K562 (cell line): Measurements from ENCODE around the gene ECT2. TPM values are rescaled to one million over a fixed set of nuclear protein-coding genes. Genes with fewer than 3 reads are reported as not detected.
"Not testable (repeated sequence)": the region's sequence is repeated elsewhere in the genome, so short reads cannot be mapped to it uniquely, and the experiment has no call there.

ENCODE experiments used
- ATAC-seq: fragments of 200-7000 bp; cut with Tn5 transposase; 3 replicates; pipeline ENCODE4 v1.9.1; 2020; ENCODE audit warnings: moderate library complexity
- BruUV-seq: library from RNA; stranded (reverse); fragments of 400-500 nt; replicated peaks from 2 replicates; lab custom pipeline; 2021; lab: Mats Ljungman, UMichigan
- CTCF ChIA-PET: fragments of 300-600 bp; formaldehyde crosslinking; extraction: SDS; loops from one replicate; lab custom pipeline; 2021; ENCODE audit warnings: low intra/inter-chr PET ratio; lab: Yijun Ruan, JAX
- POLR2A ChIA-PET: fragments of 300-600, 350-650 bp; sonication (Branson Sonifier 250); formaldehyde crosslinking; extraction: SDS; loops from one replicate; lab custom pipeline; 2021; ENCODE audit warnings: antibody characterized with exemption, inconsistent platforms; lab: Yijun Ruan, JAX
- DNase-seq, 4 experiments: peaks; one replicate each; pipeline versions ENCODE4 v3.0.0 to v3.0.0-alpha.2; 2011 to 2018; ENCODE audit warnings: low spot score in 3 of 4, mixed read lengths in 3 of 4; ENCODE audit errors: extremely low read depth in 1 of 4
- FAIRE-seq: peaks from 2 replicates; lab custom pipeline; 2011; peaks lifted over from hg19 to GRCh38; lab: Jason Lieb, UNC
- H2AFZ ChIP-seq: 2 replicates; pipeline ENCODE4 v1.6.0; 2011; ENCODE audit warnings: low read depth, low read length, control low read depth, inconsistent platforms
- H3K27ac ChIP-seq: fragments of 200-600 bp; 3 replicates; pipeline ENCODE4 v1.8.0; 2011; ENCODE audit warnings: low read depth, mild to moderate bottlenecking, control low read depth, inconsistent platforms, low read length, moderate library complexity, mixed read lengths; ENCODE audit errors: extremely low read depth
- H3K27me3 ChIP-seq, 2 experiments: fragments of 300-600 bp in 1 of 2; 2 replicates in 1 of 2; 3 replicates in 1 of 2; pipeline versions ENCODE4 v1.6.0 to v1.8.0; 2011; ENCODE audit warnings: inconsistent platforms in 2 of 2, low read length in 2 of 2, mild to moderate bottlenecking in 1 of 2, mixed read lengths in 1 of 2, moderate library complexity in 1 of 2; ENCODE audit not compliant: control insufficient read depth in 2 of 2, insufficient read depth in 2 of 2
- H3K36me3 ChIP-seq: fragments of 300-600 bp; 3 replicates; pipeline ENCODE4 v1.8.0; 2011; ENCODE audit warnings: mild to moderate bottlenecking, low read length, inconsistent platforms; ENCODE audit not compliant: control insufficient read depth, insufficient read depth
- H3K4me1 ChIP-seq, 2 experiments: fragments of 200-600 bp in 1 of 2; replicated peaks in 1 of 2; 2 replicates in 1 of 2; 3 replicates in 1 of 2; pipeline versions ENCODE4 v1.5.1 to v1.8.0; 2011; ENCODE audit warnings: inconsistent platforms in 2 of 2, low read length in 2 of 2, mild to moderate bottlenecking in 1 of 2, mixed read lengths in 1 of 2, moderate library complexity in 1 of 2; ENCODE audit not compliant: control insufficient read depth in 2 of 2, insufficient read depth in 2 of 2
- H3K4me2 ChIP-seq: 2 replicates; pipeline ENCODE4 v1.6.1; 2011; ENCODE audit warnings: low read length, control low read depth, inconsistent platforms, mixed read lengths; ENCODE audit not compliant: insufficient read depth
- H3K4me3 ChIP-seq: fragments of 200-600 bp; sonication (generic), shearing (Covaris generic); 2 replicates; pipeline ENCODE4 v1.5.1; 2016; ENCODE audit warnings: control low read depth, inconsistent platforms
- H3K79me2 ChIP-seq: fragments of 200-600 bp; 3 replicates; pipeline ENCODE4 v1.8.0; 2011; ENCODE audit warnings: low read length, inconsistent platforms; ENCODE audit not compliant: control insufficient read depth, insufficient read depth
- H3K9ac ChIP-seq, 2 experiments: 2 replicates each; pipeline versions ENCODE4 v1.6.0 to v1.6.1; 2011; ENCODE audit warnings: low read depth in 2 of 2, low read length in 2 of 2, control low read depth in 1 of 2, inconsistent platforms in 1 of 2, mild to moderate bottlenecking in 1 of 2, mixed read lengths in 1 of 2; ENCODE audit not compliant: insufficient read depth in 1 of 2
- H3K9me1 ChIP-seq: one replicate; pipeline ENCODE4 v1.6.0; 2011; ENCODE audit warnings: inconsistent platforms, mild to moderate bottlenecking, low read length, moderate library complexity; ENCODE audit not compliant: control insufficient read depth, insufficient read depth
- H3K9me3 ChIP-seq: replicated peaks from 2 replicates; pipeline ENCODE4 v1.5.1; 2011; ENCODE audit warnings: low read depth, low read length, inconsistent platforms; ENCODE audit not compliant: control insufficient read depth, insufficient read depth
- H4K20me1 ChIP-seq: replicated peaks from 2 replicates; pipeline ENCODE4 v1.6.1; 2011; ENCODE audit warnings: low read length, inconsistent platforms, mixed read lengths; ENCODE audit not compliant: control insufficient read depth, insufficient read depth
- CBFA2T3 ChIP-seq: fragments of 450-650 bp; IDR thresholded peaks from 2 replicates; pipeline ENCODE4 v1.6.1; 2017
- GABPB2 ChIP-seq: fragments of 250-450 bp; sonication (Bioruptor Pico); conservative IDR thresholded peaks from 2 replicates; pipeline ENCODE4 v1.5.1; 2021; ENCODE audit warnings: mild to moderate bottlenecking
- NR2C1 ChIP-seq, 2 experiments: fragments of 450-650 bp; IDR thresholded peaks; 2 replicates each; pipeline ENCODE4 v1.6.1; 2017; ENCODE audit warnings: mild to moderate bottlenecking in 2 of 2, antibody characterized with exemption in 1 of 2, inconsistent platforms in 1 of 2, missing compliant biosample characterization in 1 of 2, missing genetic modification characterization in 1 of 2
- NR2C2 ChIP-seq, 2 experiments: fragments of 200-800 bp in 1 of 2; sonication (Bioruptor generic) in 1 of 2; sonication (generic) in 1 of 2; formaldehyde crosslinking in 1 of 2; IDR thresholded peaks; 2 replicates each; pipeline versions ENCODE4 v1.6.1 to v1.8.0; 2016 to 2022; ENCODE audit warnings: mild to moderate bottlenecking in 1 of 2, missing compliant biosample characterization in 1 of 2, missing genetic modification characterization in 1 of 2, missing genetic modification reagents in 1 of 2
- SREBF1 ChIP-seq: fragments of 150-350 bp; IDR thresholded peaks from 2 replicates; pipeline ENCODE4 v1.6.1; 2014; ENCODE audit warnings: antibody characterized with exemption, low read depth, low read length, borderline replicate concordance
- ZNF316 ChIP-seq: fragments of 450-650 bp; IDR thresholded peaks from 2 replicates; pipeline ENCODE4 v1.6.1; 2016
- WGBS: fragments of 100-300 bp; shearing (Covaris generic); methylation state at CpG from one replicate; pipeline ENCODE4 v1.1.6; 2016; ENCODE audit warnings: low coverage, mixed read lengths; ENCODE audit not compliant: insufficient coverage; ENCODE audit errors: missing lambda C conversion rate; 5-methylcytosine and 5-hydroxymethylcytosine counted together
- in situ Hi-C: fragments of 300-500 bp; cut with MboI; formaldehyde crosslinking; loops from 4 replicates; pipeline ENCODE4 v1.15.0; 2018; ENCODE audit warnings: inconsistent platforms, mixed read lengths
- intact Hi-C: fragments of 100-400 bp; cut with micrococcal nuclease; formaldehyde crosslinking; loops from 2 replicates; pipeline ENCODE4 v1.14.2; 2022
- polyA plus RNA-seq, 8 experiments: library from polyadenylated mRNA; depleted of rRNA in 4 of 8; stranded (reverse) in 5 of 8; unstranded in 3 of 8; fragments of >200 nt; fragmentation: Nextera tagmentation in 2 of 8; fragmentation: Illumina TruSeq in 1 of 8; extraction: Ambion mirVana in 2 of 8; extraction: Trizol in 1 of 8; gene quantifications; 2 replicates each; pipeline versions ENCODE4 v1.2.1 to v1.2.3, GENCODE V29; 2011 to 2014; ENCODE audit warnings: inconsistent platforms in 1 of 8, missing spikeins in 1 of 8
- total RNA-seq, 7 experiments: library from RNA; depleted of rRNA in 6 of 7; stranded (reverse); fragments of >200 nt in 6 of 7; fragmentation: Illumina TruSeq in 2 of 7; extraction: Trizol in 2 of 7; gene quantifications; 2 replicates each; pipeline versions ENCODE4 v1.2.1 to v1.2.3, GENCODE V29; 2011 to 2021; ENCODE audit warnings: low replicate concordance in 1 of 7

The ECT2 gene
- total and polyA plus RNA-seq, 9 of the 15 experiments (the other 6 are each of a cell fraction or from before 2014, with no cell fraction given) = 19.0 to 53.0 (median 36.5) TPM

- CTCF ChIA-PET = no interaction called here
- POLR2A ChIA-PET = no interaction called here
- H3K4me3 ChIP-seq = no peak overlapping the region
- intact Hi-C loops = no loop called here
- in situ Hi-C loops = no loop called here
- TF ChIP-seq SREBF1 (no peak), NR2C2 (CRISPR knock-in tag; IDR thresholded peaks at IDR 0.05) (peak; percentile 76), NR2C2 (tag; IDR thresholded peaks at IDR 0.05) (peak; percentile 72), NR2C1 (IDR thresholded peaks at IDR 0.05) (peak; percentile 85), NR2C1 (tag; IDR thresholded peaks at IDR 0.05) (peak; percentile 86)
- H3K36me3 ChIP-seq = no peaks in the 10 kb centered on the region
- no peaks in the 10 kb centered on the region; the same call in 2 of the 3 replicates for H3K79me2 ChIP-seq
- peaks cover 0 to 7% of the 10 kb centered on the region in 2 experiments; a peak in 3 of 5 replicates for H3K4me1 ChIP-seq
- H2AFZ ChIP-seq = no peak overlapping the region
- no peak overlapping the region for H3K27ac ChIP-seq
- DNase-seq (peak in 1 of 4 experiments; percentile 18), ATAC-seq (0 out of 3 replicates have a peak, but pooled peaks have one; percentile 17), FAIRE-seq (no peak)
- 81% methylated on average over 3 of the region's 3 CpGs for WGBS
- H3K9me1 ChIP-seq = no peaks in the 10 kb centered on the region
- H3K27me3 ChIP-seq = no peaks in the 10 kb centered on the region
- H4K20me1 ChIP-seq = 0 out of 2 replicates have a peak, but pooled peaks cover 3% of the 10 kb centered on the region
- no TSS peak for BruUV-seq
- H3K9me3 ChIP-seq = no peaks in the 10 kb centered on the region
- no peak overlapping the region for H3K4me2 ChIP-seq
- H3K9ac ChIP-seq = no peak overlapping the region
Observed at GRCh38 chr3:172701751-172702150, 48.8 kb upstream of the ECT2 start.

- no peak overlapping the region for H3K4me3 ChIP-seq
- H3K36me3 ChIP-seq = no peaks in the 10 kb centered on the region
- CTCF ChIA-PET = no interaction called here
- 23% methylated on average over 3 of the region's 3 CpGs for WGBS
- ATAC-seq = no peak
- H3K79me2 ChIP-seq = no peaks in the 10 kb centered on the region; the same call in 2 of the 3 replicates
- peaks cover 0 to 7% of the 10 kb centered on the region in 2 experiments; a peak in 3 of 5 replicates for H3K4me1 ChIP-seq
- in situ Hi-C loops = no loop called here
- no peaks in the 10 kb centered on the region for H3K9me1 ChIP-seq
- TF ChIP-seq ZNF316 (no peak), GABPB2 (CRISPR knock-in tag) (no peak), CBFA2T3 (peak; percentile 32; the same call in 1 of the 2 replicates)
- TF ChIP-seq, all 486 proteins: peak for 1
- Histone ChIP-seq H3K9ac (no peak overlapping the region), H3K9me3 (no peaks in the 10 kb centered on the region), H2AFZ (no peak overlapping the region), H3K27ac (no peak overlapping the region), H3K4me2 (no peak overlapping the region), H4K20me1 (0 out of 2 replicates have a peak, but pooled peaks cover 3% of the 10 kb centered on the region), H3K27me3 (no peaks in the 10 kb centered on the region)
- no peak for FAIRE-seq
- intact Hi-C loops = no loop called here
- BruUV-seq = no TSS peak
- POLR2A ChIA-PET = no interaction called here
- DNase-seq = no peak
Observed at GRCh38 chr3:172702256-172702655, 48.3 kb upstream of the ECT2 start.

- ATAC-seq, H3K9me1 ChIP-seq, H2AFZ ChIP-seq, CTCF ChIA-PET, H3K4me2 ChIP-seq, POLR2A ChIA-PET, H3K4me3 ChIP-seq, H3K79me2 ChIP-seq, H3K9ac ChIP-seq, BruUV-seq, H3K9me3 ChIP-seq, H3K36me3 ChIP-seq, in situ Hi-C loops, H3K27me3 ChIP-seq, DNase-seq, intact Hi-C loops, FAIRE-seq, H3K27ac ChIP-seq, H4K20me1 ChIP-seq, H3K4me1 ChIP-seq: not testable (repeated sequence)
- 67% methylated on average over 3 of the region's 3 CpGs for whole genome bisulfite sequencing
Observed at GRCh38 chr3:172702731-172703130, 47.8 kb upstream of the ECT2 start.
